H9 (cell line): ENCODE results near the gene GFY. TPM values are rescaled to one million over a fixed set of nuclear protein-coding genes. Genes with fewer than 3 reads are reported as not detected.
"Not testable (repeated sequence)": the region's sequence is repeated elsewhere in the genome, so short reads cannot be mapped to it uniquely, and the experiment has no call there.

Experiments
- DNase-seq: peaks from one replicate; pipeline ENCODE4 v3.0.0-alpha.2; 2017
- H2AFZ ChIP-seq: one replicate; pipeline ENCODE4 v1.6.1; 2013; ENCODE audit warnings: mild to moderate bottlenecking, low read length, control low read depth, moderate library complexity
- H2AK5ac ChIP-seq: 2 replicates; pipeline ENCODE4 v1.6.1; 2013; ENCODE audit warnings: low read length, control low read depth, mixed read lengths; ENCODE audit not compliant: insufficient read length
- H2BK120ac ChIP-seq: one replicate; pipeline ENCODE4 v1.6.1; 2013; ENCODE audit warnings: low read depth, mild to moderate bottlenecking, low read length, control low read depth, inconsistent platforms; ENCODE audit not compliant: poor library complexity, severe bottlenecking
- H2BK12ac ChIP-seq: 2 replicates; pipeline ENCODE4 v1.6.1; 2013; ENCODE audit warnings: low read length, control low read depth, mixed read lengths, low read depth; ENCODE audit not compliant: insufficient read length
- H2BK15ac ChIP-seq: 2 replicates; pipeline ENCODE4 v1.6.1; 2013; ENCODE audit warnings: low read depth, low read length, control low read depth
- H2BK20ac ChIP-seq: one replicate; pipeline ENCODE4 v1.6.1; 2013; ENCODE audit warnings: low read depth, mild to moderate bottlenecking, low read length, control low read depth, inconsistent platforms; ENCODE audit not compliant: poor library complexity, severe bottlenecking
- H2BK5ac ChIP-seq: 2 replicates; pipeline ENCODE4 v1.6.1; 2013; ENCODE audit warnings: low read length, control low read depth, mixed read lengths; ENCODE audit not compliant: insufficient read length
- H3K14ac ChIP-seq: 2 replicates; pipeline ENCODE4 v1.6.1; 2013; ENCODE audit warnings: low read length, control low read depth; ENCODE audit not compliant: insufficient read depth
- H3K18ac ChIP-seq: 2 replicates; pipeline ENCODE4 v1.6.1; 2013; ENCODE audit warnings: low read depth, mild to moderate bottlenecking, mixed read lengths, low read length, control low read depth; ENCODE audit not compliant: insufficient read length
- H3K23ac ChIP-seq: 2 replicates; pipeline ENCODE4 v1.6.1; 2013; ENCODE audit warnings: low read length, control low read depth, mixed read lengths, low read depth; ENCODE audit not compliant: insufficient read length
- H3K23me2 ChIP-seq: 2 replicates; pipeline ENCODE4 v1.6.1; 2013; ENCODE audit warnings: low read depth, mild to moderate bottlenecking, mixed read lengths, low read length, control low read depth; ENCODE audit not compliant: insufficient read length, poor library complexity, severe bottlenecking
- H3K27ac ChIP-seq: 2 replicates; pipeline ENCODE4 v1.5.1; 2013; ENCODE audit warnings: low read length, control low read depth, mixed read lengths, low read depth; ENCODE audit not compliant: insufficient read length
- H3K27me3 ChIP-seq: 2 replicates; pipeline ENCODE4 v1.6.1; 2013; ENCODE audit warnings: low read length, control low read depth, inconsistent platforms; ENCODE audit not compliant: insufficient read depth
- H3K4ac ChIP-seq: 2 replicates; pipeline ENCODE4 v1.6.1; 2013; ENCODE audit warnings: low read depth, mild to moderate bottlenecking, control low read depth, inconsistent platforms, low read length, moderate library complexity
- H3K4me1 ChIP-seq: 2 replicates; pipeline ENCODE4 v1.6.1; 2013; ENCODE audit warnings: low read length, control low read depth, inconsistent platforms; ENCODE audit not compliant: insufficient read depth
- H3K4me2 ChIP-seq: 2 replicates; pipeline ENCODE4 v1.6.1; 2013; ENCODE audit warnings: low read length, control low read depth, mixed read lengths; ENCODE audit not compliant: insufficient read length, insufficient read depth
- H3K56ac ChIP-seq: 2 replicates; pipeline ENCODE4 v1.6.1; 2013; ENCODE audit warnings: low read depth, mild to moderate bottlenecking, mixed read lengths, low read length, control low read depth; ENCODE audit not compliant: insufficient read length
- H3K79me1 ChIP-seq: 2 replicates; pipeline ENCODE4 v1.6.1; 2013; ENCODE audit warnings: low read depth, mild to moderate bottlenecking, moderate library complexity, low read length, control low read depth, inconsistent platforms; ENCODE audit not compliant: insufficient read depth, poor library complexity, severe bottlenecking
- H3K79me2 ChIP-seq: 2 replicates; pipeline ENCODE4 v1.6.1; 2013; ENCODE audit warnings: low read length, control low read depth, inconsistent platforms; ENCODE audit not compliant: insufficient read depth
- H3K9ac ChIP-seq: 2 replicates; pipeline ENCODE4 v1.6.1; 2013; ENCODE audit warnings: low read length, control low read depth, mixed read lengths; ENCODE audit not compliant: insufficient read length; ENCODE audit errors: extremely low read depth
- H3K9me3 ChIP-seq: one replicate; pipeline ENCODE4 v1.6.1; 2013; ENCODE audit warnings: low read depth, low read length, inconsistent platforms; ENCODE audit not compliant: control insufficient read depth
- H3T11ph ChIP-seq: one replicate; pipeline ENCODE4 v1.6.1; 2013; ENCODE audit warnings: mild to moderate bottlenecking, low read length, control low read depth, inconsistent platforms
- H4K20me1 ChIP-seq: one replicate; pipeline ENCODE4 v1.6.1; 2013; ENCODE audit not compliant: control insufficient read depth, insufficient read length, insufficient read depth
- H4K5ac ChIP-seq: 2 replicates; pipeline ENCODE4 v1.6.1; 2013; ENCODE audit warnings: low read depth, mild to moderate bottlenecking, mixed read lengths, low read length, control low read depth; ENCODE audit not compliant: insufficient read length
- H4K8ac ChIP-seq: replicated peaks from 2 replicates; pipeline ENCODE4 v1.6.1; 2013; ENCODE audit warnings: low read length, control low read depth, mixed read lengths, low read depth; ENCODE audit not compliant: insufficient read length
- H4K91ac ChIP-seq: 2 replicates; pipeline ENCODE4 v1.6.1; 2013; ENCODE audit warnings: low read depth, mild to moderate bottlenecking, moderate library complexity, mixed read lengths, low read length, control low read depth; ENCODE audit not compliant: insufficient read length
- H3K27ac Mint-ChIP-seq, 3 experiments: 2 replicates in 2 of 3; 3 replicates in 1 of 3; pipeline ENCODE4 v1.8.0; 2020 to 2021; ENCODE audit warnings: mixed read lengths in 3 of 3, mild to moderate bottlenecking in 1 of 3, moderate library complexity in 1 of 3
- H3K27me3 Mint-ChIP-seq: 2 replicates; pipeline ENCODE4 v1.8.0; 2021; ENCODE audit warnings: low read depth, mild to moderate bottlenecking, moderate library complexity, mixed read lengths
- H3K36me3 Mint-ChIP-seq, 3 experiments: 2 replicates in 2 of 3; 3 replicates in 1 of 3; pipeline ENCODE4 v1.8.0; 2020 to 2021; ENCODE audit warnings: low read depth in 3 of 3, mixed read lengths in 3 of 3; ENCODE audit not compliant: insufficient read depth in 1 of 3
- H3K4me1 Mint-ChIP-seq, 2 experiments: 2 replicates each; pipeline ENCODE4 v1.8.0; 2020; ENCODE audit warnings: mixed read lengths in 2 of 2
- H3K4me3 Mint-ChIP-seq, 2 experiments: 2 replicates in 1 of 2; 3 replicates in 1 of 2; pipeline ENCODE4 v1.8.0; 2020 to 2021; ENCODE audit warnings: mild to moderate bottlenecking in 2 of 2, mixed read lengths in 2 of 2, moderate library complexity in 1 of 2
- H3K9me3 Mint-ChIP-seq, 2 experiments: 2 replicates in 1 of 2; 3 replicates in 1 of 2; pipeline ENCODE4 v1.8.0; 2020; ENCODE audit warnings: mild to moderate bottlenecking in 2 of 2, mixed read lengths in 2 of 2, moderate library complexity in 1 of 2
- CTCF ChIP-seq: fragments of 200-600 bp; sonication (generic); conservative IDR thresholded peaks from 3 replicates; pipeline ENCODE4 v1.8.0; 2021; ENCODE audit warnings: antibody characterized with exemption, mild to moderate bottlenecking
- WGBS: extraction: QIAGEN DNeasy Blood & Tissue Kit; methylation state at CpG from one replicate; pipeline ENCODE4 v1.1.7; 2013; ENCODE audit warnings: missing lambda C conversion rate, low lambda C conversion rate, mixed read lengths; ENCODE audit not compliant: insufficient read length; ENCODE audit errors: extremely low coverage; 5-methylcytosine and 5-hydroxymethylcytosine counted together
- total RNA-seq: library from RNA; stranded (reverse); gene quantifications from 2 replicates; pipeline ENCODE4 v1.2.1, GENCODE V29; 2021

The GFY gene
- total RNA-seq, 1 experiment from 2014 or later = 1.3 TPM

- no peak for DNase-seq
- H3K9me3 Mint-ChIP-seq = no peaks in the 10 kb centered on the region
These were observed 47.7 kb downstream of the GFY start for GRCh38 chr19:49472936-49473335.

GRCh38 chr19:49473501-49473867 lies 48.3 kb downstream of the GFY start:
- H3K56ac ChIP-seq, H3K4me1 ChIP-seq, H2BK20ac ChIP-seq, H3T11ph ChIP-seq, H3K18ac ChIP-seq, H3K27ac ChIP-seq, H4K91ac ChIP-seq, H3K9me3 Mint-ChIP-seq, H3K27ac Mint-ChIP-seq, H2AK5ac ChIP-seq, H3K4me3 Mint-ChIP-seq, H3K14ac ChIP-seq, H2BK120ac ChIP-seq, H2BK12ac ChIP-seq, H3K79me1 ChIP-seq, H3K9me3 ChIP-seq, H4K5ac ChIP-seq, H4K20me1 ChIP-seq, H3K23ac ChIP-seq, H3K27me3 ChIP-seq, H3K9ac ChIP-seq, H3K4me2 ChIP-seq, H2BK15ac ChIP-seq, H3K4ac ChIP-seq, H4K8ac ChIP-seq, H3K23me2 ChIP-seq, DNase-seq, H3K79me2 ChIP-seq, H2BK5ac ChIP-seq, H2AFZ ChIP-seq: not testable (repeated sequence)
- Mint-ChIP-seq H3K4me1 (peaks cover 15 to 32% of the 10 kb centered on the region in 2 experiments), H3K36me3 (peaks cover 5 to 18% (median 18%) of the 10 kb centered on the region in 3 experiments; a peak in 4 of 7 replicates), H3K27me3 (peaks cover 19% of the 10 kb centered on the region)
- no CpG with 5 or more reads among the region's 9 CpGs for WGBS

More at GRCh38 chr19:49472936-49473335, 47.7 kb downstream of the GFY start:
- TF ChIP-seq CTCF = no peak
- Histone ChIP-seq H4K8ac (no peak overlapping the region), H3K23ac (no peak overlapping the region), H3K27me3 (no peaks in the 10 kb centered on the region; the same call in 1 of the 2 replicates), H2AK5ac (no peak overlapping the region), H3K4me2 (no peak overlapping the region), H2BK15ac (no peak overlapping the region), H4K20me1 (no peaks in the 10 kb centered on the region), H3T11ph (no peak overlapping the region), H2BK5ac (no peak overlapping the region), H2BK120ac (no peak overlapping the region), H2BK12ac (no peak overlapping the region), H2AFZ (no peak overlapping the region), H3K9me3 (no peaks in the 10 kb centered on the region), H3K56ac (no peak overlapping the region), H3K23me2 (no peaks in the 10 kb centered on the region), H3K9ac (no peak overlapping the region), H3K4ac (no peak overlapping the region), H3K4me1 (peaks cover 3% of the 10 kb centered on the region; the same call in 1 of the 2 replicates), H3K27ac (no peak overlapping the region), H2BK20ac (no peak overlapping the region), H3K79me2 (no peaks in the 10 kb centered on the region), H3K18ac (no peak overlapping the region), H4K91ac (no peak overlapping the region), H3K79me1 (no peaks in the 10 kb centered on the region), H4K5ac (no peak overlapping the region), H3K14ac (no peak overlapping the region)
- Mint-ChIP-seq H3K4me3 (no peak overlapping the region), H3K27ac (peak overlapping the region in 1 of 3 experiments; percentile 16; a peak in 1 of 7 replicates), H3K36me3 (peaks cover 5 to 18% (median 18%) of the 10 kb centered on the region in 3 experiments; a peak in 4 of 7 replicates), H3K4me1 (peaks cover 15 to 34% of the 10 kb centered on the region in 2 experiments), H3K27me3 (peaks cover 19% of the 10 kb centered on the region)
- no CpG with 5 or more reads among the region's 9 CpGs for WGBS
